H1 (cell line): ENCODE measurements around the gene PIK3R1. TPM values are rescaled to one million over a fixed set of nuclear protein-coding genes. Genes with fewer than 3 reads are reported as not detected.

Experiments
- TBP ChIP-seq: IDR thresholded peaks from 2 replicates; pipeline ENCODE4 v1.6.1; 2011; ENCODE audit warnings: low read depth, low read length, improper control_type of control experiment
- polyA plus RNA-seq, 7 experiments: library from polyadenylated mRNA; depleted of rRNA in 3 of 7; stranded (reverse) in 5 of 7; unstranded in 2 of 7; fragments of >200 nt in 5 of 7; fragments of 200-250 nt in 2 of 7; gene quantifications; 1 replicate in 5 of 7; 2 replicates in 1 of 7; 4 replicates in 1 of 7; pipeline versions ENCODE4 v1.2.1 to v1.2.3, GENCODE V29; 2011 to 2013; ENCODE audit warnings: missing spikeins in 2 of 7, mixed read lengths in 2 of 7
- total RNA-seq: library from RNA; stranded (reverse); fragmentation: NEBNext Ultra II Directional; extraction: Animal tissue kit (Norgen Biotek cat#: 25700); gene quantifications from 2 replicates; pipeline ENCODE4 v1.2.1, GENCODE V29; 2021

The PIK3R1 gene
- total and polyA plus RNA-seq, 2 of the 8 experiments (the other 6 are each of a cell fraction or from before 2014, with no cell fraction given) = 2.3 to 13.7 TPM

- no peak for TF ChIP-seq TBP
- TF ChIP-seq, all 59 proteins: peak for 0
Measured at GRCh38 chr5:68305223-68305870, 89.8 kb downstream of the PIK3R1 start (continued).
